DOHH2 (cell line): ENCODE data around the gene CDH22.

Source experiments
- H3F3A ChIP-seq: fragments of 200-600 bp; sonication (generic), shearing (Covaris generic); 2 replicates; pipeline ENCODE4 v1.6.0; 2016; ENCODE audit warnings: antibody characterized with exemption, mild to moderate bottlenecking; ENCODE audit not compliant: control insufficient read depth, insufficient read depth
- H3K27ac ChIP-seq: fragments of 200-600 bp; sonication (generic); 2 replicates; pipeline ENCODE4 v1.5.1; 2014; ENCODE audit warnings: low read depth, mild to moderate bottlenecking, low read length, moderate library complexity
- H3K27me3 ChIP-seq: fragments of 200-600 bp; sonication (generic); 2 replicates; pipeline ENCODE4 v1.6.1; 2014; ENCODE audit warnings: mild to moderate bottlenecking, low read length, mixed read lengths; ENCODE audit not compliant: control insufficient read depth
- H3K36me3 ChIP-seq: fragments of 200-600 bp; sonication (generic); 2 replicates; pipeline ENCODE4 v1.6.1; 2014; ENCODE audit warnings: mild to moderate bottlenecking, low read length, moderate library complexity, mixed read lengths; ENCODE audit not compliant: control insufficient read depth
- H3K4me1 ChIP-seq: fragments of 200-600 bp; sonication (generic); 2 replicates; pipeline ENCODE4 v1.6.1; 2014; ENCODE audit warnings: mild to moderate bottlenecking, low read length, mixed read lengths; ENCODE audit not compliant: control insufficient read depth
- H3K4me2 ChIP-seq: fragments of 200-600 bp; sonication (generic); 2 replicates; pipeline ENCODE4 v1.6.0; 2014; ENCODE audit warnings: mild to moderate bottlenecking, low read length, moderate library complexity
- H3K4me3 ChIP-seq: fragments of 200-600 bp; sonication (generic); 2 replicates; pipeline ENCODE4 v1.5.1; 2014; ENCODE audit warnings: mild to moderate bottlenecking, low read length, mixed read lengths
- H3K79me2 ChIP-seq: fragments of 200-600 bp; sonication (generic); 2 replicates; pipeline ENCODE4 v1.6.1; 2014; ENCODE audit warnings: mild to moderate bottlenecking, low read length, mixed read lengths; ENCODE audit not compliant: control insufficient read depth
- H3K9me2 ChIP-seq: fragments of 200-600 bp; sonication (generic); replicated peaks from 2 replicates; pipeline ENCODE4 v1.6.1; 2014; ENCODE audit warnings: mild to moderate bottlenecking, low read length, mixed read lengths; ENCODE audit not compliant: control insufficient read depth
- H3K9me3 ChIP-seq: fragments of 200-600 bp; sonication (generic); 2 replicates; pipeline ENCODE4 v1.6.1; 2014; ENCODE audit warnings: antibody characterized with exemption, low read length, mixed read lengths; ENCODE audit not compliant: control insufficient read depth, insufficient read depth
- H4K20me1 ChIP-seq: fragments of 200-600 bp; sonication (generic); 2 replicates; pipeline ENCODE4 v1.6.0; 2014; ENCODE audit warnings: low read depth, mild to moderate bottlenecking, antibody characterized with exemption, low read length, moderate library complexity; ENCODE audit not compliant: control insufficient read depth, insufficient read depth
- EZH2phosphoT487 ChIP-seq: fragments of 200-600 bp; sonication (generic); IDR thresholded peaks from 2 replicates; pipeline ENCODE4 v1.6.1; 2017; ENCODE audit warnings: borderline replicate concordance, mild to moderate bottlenecking, antibody characterized with exemption, low read length, moderate library complexity, mixed read lengths
- TF ChIP-seq, protein P1 (sequence below): fragments of 200-600 bp; sonication (generic); IDR thresholded peaks from one replicate; pipeline ENCODE4 v1.5.1; 2014; ENCODE audit warnings: antibody characterized with exemption, mild to moderate bottlenecking, low read depth, low read length; ENCODE audit not compliant: poor library complexity, severe bottlenecking

The CDH22 gene

DNA sequence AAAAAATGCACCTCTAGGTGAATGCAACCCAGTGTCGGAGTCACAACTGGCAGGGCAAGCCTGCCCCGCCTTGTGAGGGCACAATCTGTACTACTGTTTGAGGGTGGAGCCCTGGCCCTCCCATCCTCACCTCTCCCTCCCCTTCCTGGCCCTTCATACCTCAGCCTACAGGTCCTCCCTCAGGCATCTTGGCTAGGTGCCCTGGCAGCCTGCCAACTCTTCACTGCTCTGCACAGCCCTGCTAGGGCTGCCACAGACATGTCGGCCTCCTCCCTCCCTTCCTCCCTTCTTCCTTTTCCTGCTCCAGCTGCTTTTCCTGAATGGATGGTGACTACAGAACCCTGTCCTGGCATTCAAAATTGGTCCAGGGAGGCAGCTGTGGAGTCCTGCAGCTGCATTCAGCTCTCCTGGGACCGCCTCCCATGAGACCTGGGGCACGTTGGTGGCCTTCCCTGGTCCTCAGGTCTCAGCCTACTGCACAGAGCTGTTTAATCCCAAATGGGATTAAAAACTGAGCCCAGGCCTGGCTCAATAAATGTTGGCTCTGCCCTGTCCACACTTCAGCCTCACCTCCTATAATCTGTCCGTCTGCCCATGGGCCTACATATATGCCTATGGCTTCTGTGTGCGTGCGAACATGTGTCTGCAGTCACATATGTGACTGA, 52.7 kb downstream of the CDH22 start:
- no peaks in the 10 kb centered on the region for H3K27me3 ChIP-seq
- H3K4me3 ChIP-seq = no peak overlapping the region
- H3K9me2 ChIP-seq = no peaks in the 10 kb centered on the region
- no peak overlapping the region for H3K27ac ChIP-seq
- no peaks in the 10 kb centered on the region for H3K9me3 ChIP-seq
- H3F3A ChIP-seq = no peaks in the 10 kb centered on the region
- TF ChIP-seq EZH2phosphoT487 = no peak
- TF ChIP-seq, protein P1, sequence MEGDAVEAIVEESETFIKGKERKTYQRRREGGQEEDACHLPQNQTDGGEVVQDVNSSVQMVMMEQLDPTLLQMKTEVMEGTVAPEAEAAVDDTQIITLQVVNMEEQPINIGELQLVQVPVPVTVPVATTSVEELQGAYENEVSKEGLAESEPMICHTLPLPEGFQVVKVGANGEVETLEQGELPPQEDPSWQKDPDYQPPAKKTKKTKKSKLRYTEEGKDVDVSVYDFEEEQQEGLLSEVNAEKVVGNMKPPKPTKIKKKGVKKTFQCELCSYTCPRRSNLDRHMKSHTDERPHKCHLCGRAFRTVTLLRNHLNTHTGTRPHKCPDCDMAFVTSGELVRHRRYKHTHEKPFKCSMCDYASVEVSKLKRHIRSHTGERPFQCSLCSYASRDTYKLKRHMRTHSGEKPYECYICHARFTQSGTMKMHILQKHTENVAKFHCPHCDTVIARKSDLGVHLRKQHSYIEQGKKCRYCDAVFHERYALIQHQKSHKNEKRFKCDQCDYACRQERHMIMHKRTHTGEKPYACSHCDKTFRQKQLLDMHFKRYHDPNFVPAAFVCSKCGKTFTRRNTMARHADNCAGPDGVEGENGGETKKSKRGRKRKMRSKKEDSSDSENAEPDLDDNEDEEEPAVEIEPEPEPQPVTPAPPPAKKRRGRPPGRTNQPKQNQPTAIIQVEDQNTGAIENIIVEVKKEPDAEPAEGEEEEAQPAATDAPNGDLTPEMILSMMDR = no peak
- no peak overlapping the region for H3K4me2 ChIP-seq
- H3K36me3 ChIP-seq = no peaks in the 10 kb centered on the region
- H3K4me1 ChIP-seq = no peaks in the 10 kb centered on the region
- no peaks in the 10 kb centered on the region for H3K79me2 ChIP-seq
- H4K20me1 ChIP-seq = no peaks in the 10 kb centered on the region

DNA sequence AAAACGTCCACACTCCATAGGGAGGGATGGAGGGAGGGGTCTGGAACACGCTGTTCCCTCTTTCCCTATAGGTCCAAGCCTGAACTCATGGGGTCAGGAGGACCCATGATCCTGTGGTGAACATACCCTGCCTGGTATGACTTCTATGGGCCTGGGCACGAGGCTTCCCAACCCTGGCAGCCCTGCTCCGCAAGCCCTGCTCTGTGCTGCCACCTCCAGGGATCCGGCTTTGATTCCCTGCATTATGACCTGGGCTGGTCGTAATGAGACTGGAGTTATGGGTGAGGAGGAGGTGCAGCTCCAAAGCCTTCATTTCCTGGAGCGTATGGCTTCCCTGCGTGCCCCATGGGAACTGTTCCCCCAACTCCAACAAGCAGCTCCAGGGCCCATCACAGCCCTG, 54.9 kb downstream of the CDH22 start:
- H4K20me1 ChIP-seq = no peaks in the 10 kb centered on the region
- no peaks in the 10 kb centered on the region for H3K79me2 ChIP-seq
- no peak overlapping the region for H3K4me2 ChIP-seq
- no peaks in the 10 kb centered on the region for H3K4me1 ChIP-seq
- no peaks in the 10 kb centered on the region for H3F3A ChIP-seq
- TF ChIP-seq EZH2phosphoT487 = no peak
- TF ChIP-seq, protein P1 = no peak
- no peaks in the 10 kb centered on the region for H3K9me3 ChIP-seq
- H3K27ac ChIP-seq = no peak overlapping the region
- no peaks in the 10 kb centered on the region for H3K36me3 ChIP-seq
- H3K4me3 ChIP-seq = no peak overlapping the region
- H3K9me2 ChIP-seq = no peaks in the 10 kb centered on the region
- no peaks in the 10 kb centered on the region for H3K27me3 ChIP-seq

GRCh38 chr20:46252352-46253091, 55.8 kb downstream of the CDH22 start:
- no peak overlapping the region for H3K27ac ChIP-seq
- no peaks in the 10 kb centered on the region for H3F3A ChIP-seq
- H3K79me2 ChIP-seq = no peaks in the 10 kb centered on the region
- no peaks in the 10 kb centered on the region for H3K4me1 ChIP-seq
- no peaks in the 10 kb centered on the region for H3K9me3 ChIP-seq
- no peak overlapping the region for H3K4me3 ChIP-seq
- no peaks in the 10 kb centered on the region for H3K36me3 ChIP-seq
- peaks cover 3% of the 10 kb centered on the region; the same call in 1 of the 2 replicates for H3K27me3 ChIP-seq
- H3K4me2 ChIP-seq = no peak overlapping the region
- no peaks in the 10 kb centered on the region for H4K20me1 ChIP-seq
- no peaks in the 10 kb centered on the region for H3K9me2 ChIP-seq
- no peak for TF ChIP-seq EZH2phosphoT487
- TF ChIP-seq, protein P1 = no peak
